A673 (cell line): ENCODE results near the gene GLA.

Source experiments
- EZH2 ChIP-seq: fragments of 200-600 bp; sonication (generic); IDR thresholded peaks from 2 replicates; pipeline ENCODE4 v1.6.1; 2017; ENCODE audit warnings: borderline replicate concordance, low read depth, mild to moderate bottlenecking, mixed read lengths, antibody characterized with exemption, low read length; ENCODE audit not compliant: poor library complexity, severe bottlenecking
- TF ChIP-seq, protein P1 (sequence below): fragments of 300-800, 200-600 bp; sonication (generic); conservative IDR thresholded peaks from 2 replicates; pipeline ENCODE4 v1.5.1; 2017; ENCODE audit warnings: low read depth, mild to moderate bottlenecking, antibody characterized with exemption, low read length, moderate library complexity, mixed read lengths

DNA sequence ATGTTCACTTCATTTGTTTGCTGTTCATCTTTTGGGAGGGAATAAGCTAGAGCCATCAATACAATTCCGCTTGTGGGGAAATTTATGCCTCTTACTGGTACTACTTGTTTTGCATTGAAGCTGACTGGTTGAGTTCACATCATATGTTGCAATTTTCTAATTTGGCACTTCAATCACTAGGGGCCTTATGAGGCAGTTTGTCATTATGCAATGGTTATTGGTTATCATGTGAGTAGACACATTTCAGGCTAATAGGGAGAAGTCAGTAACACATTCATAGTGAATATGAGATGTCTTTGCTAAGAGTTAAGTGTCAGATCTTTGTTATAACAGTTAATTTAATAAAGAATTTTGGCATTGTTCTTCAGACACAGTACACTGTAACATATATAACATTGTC is 11.9 kb downstream of the GLA start:
- TF ChIP-seq, protein P1, sequence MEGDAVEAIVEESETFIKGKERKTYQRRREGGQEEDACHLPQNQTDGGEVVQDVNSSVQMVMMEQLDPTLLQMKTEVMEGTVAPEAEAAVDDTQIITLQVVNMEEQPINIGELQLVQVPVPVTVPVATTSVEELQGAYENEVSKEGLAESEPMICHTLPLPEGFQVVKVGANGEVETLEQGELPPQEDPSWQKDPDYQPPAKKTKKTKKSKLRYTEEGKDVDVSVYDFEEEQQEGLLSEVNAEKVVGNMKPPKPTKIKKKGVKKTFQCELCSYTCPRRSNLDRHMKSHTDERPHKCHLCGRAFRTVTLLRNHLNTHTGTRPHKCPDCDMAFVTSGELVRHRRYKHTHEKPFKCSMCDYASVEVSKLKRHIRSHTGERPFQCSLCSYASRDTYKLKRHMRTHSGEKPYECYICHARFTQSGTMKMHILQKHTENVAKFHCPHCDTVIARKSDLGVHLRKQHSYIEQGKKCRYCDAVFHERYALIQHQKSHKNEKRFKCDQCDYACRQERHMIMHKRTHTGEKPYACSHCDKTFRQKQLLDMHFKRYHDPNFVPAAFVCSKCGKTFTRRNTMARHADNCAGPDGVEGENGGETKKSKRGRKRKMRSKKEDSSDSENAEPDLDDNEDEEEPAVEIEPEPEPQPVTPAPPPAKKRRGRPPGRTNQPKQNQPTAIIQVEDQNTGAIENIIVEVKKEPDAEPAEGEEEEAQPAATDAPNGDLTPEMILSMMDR, result no peak
- no peak for TF ChIP-seq EZH2
